Measurements from ENCODE around the gene DEFB108B.
"Not testable (repeated sequence)": the region's sequence is repeated elsewhere in the genome, so short reads cannot be mapped to it uniquely, and the experiment has no call there.

Gene DEFB108B, protein sequence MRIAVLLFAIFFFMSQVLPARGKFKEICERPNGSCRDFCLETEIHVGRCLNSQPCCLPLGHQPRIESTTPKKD

GRCh38 chr11:71832811-71833210 is at the start of gene DEFB108B:
TSS of gene DEFB108B (plus strand) at chr11:71833200. CDS start at chr11:71833200, 0 bp downstream.
- not testable (repeated sequence) for DNase-seq

- DNase-seq: peak in 4 of 56 donors; percentile 44 to 98 (median 82)
These were observed 46.7 kb upstream of the DEFB108B start for GRCh38 chr11:71786114-71786847.

DNA sequence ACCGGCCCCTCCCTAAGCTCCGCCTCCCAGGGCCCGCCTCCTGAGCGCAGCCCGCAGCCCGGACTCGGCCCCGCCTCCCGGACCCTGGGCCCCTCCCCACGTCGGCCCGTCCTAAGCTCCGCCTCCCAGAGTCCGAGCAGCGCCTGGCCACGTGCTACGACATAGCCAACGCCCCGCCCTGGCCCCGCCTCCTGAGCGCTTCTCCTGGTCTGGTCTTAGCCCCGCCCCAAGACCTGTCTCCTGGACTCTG is 46.2 kb upstream of the DEFB108B start:
- peak in 50 of 56 donors; percentile 65 to 99 (median 97) for DNase-seq

DNA sequence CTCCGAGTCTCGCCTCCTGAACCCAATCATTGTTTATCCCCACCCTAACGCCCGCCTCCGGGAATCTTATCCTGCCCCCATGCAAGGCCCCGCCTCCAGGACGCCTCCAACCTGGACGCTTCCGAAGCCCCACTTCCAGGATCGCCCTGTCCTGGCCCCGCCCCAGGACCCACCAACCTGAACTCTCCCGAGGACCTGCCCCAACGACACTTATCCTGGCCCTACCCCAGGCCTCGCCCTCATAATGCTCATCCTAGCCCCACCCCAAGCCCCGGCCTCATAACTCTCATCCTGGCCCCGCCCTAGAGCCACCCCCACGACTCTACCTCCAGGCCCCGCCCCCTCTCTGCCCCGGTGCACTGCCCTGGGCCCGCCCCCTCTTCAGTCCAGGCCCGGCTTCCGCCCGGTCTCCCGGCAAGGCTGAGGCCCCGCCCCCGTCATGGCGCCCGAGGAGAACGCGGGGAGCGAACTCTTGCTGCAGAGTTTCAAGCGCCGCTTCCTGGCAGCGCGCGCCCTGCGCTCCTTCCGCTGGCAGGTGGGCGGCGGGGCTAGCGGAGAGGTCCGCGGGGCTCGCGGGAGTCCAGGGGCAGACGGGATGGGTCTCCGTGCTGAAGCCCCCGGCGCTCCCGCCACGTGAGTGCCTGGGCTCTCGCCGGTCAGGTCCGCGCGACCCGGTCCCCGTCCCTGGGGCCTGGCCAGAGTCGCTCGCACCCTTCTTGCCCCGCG is 45.7 kb upstream of the DEFB108B start:
- peak in 53 of 56 donors; percentile 75 to 99 (median 91) for DNase-seq

DNA sequence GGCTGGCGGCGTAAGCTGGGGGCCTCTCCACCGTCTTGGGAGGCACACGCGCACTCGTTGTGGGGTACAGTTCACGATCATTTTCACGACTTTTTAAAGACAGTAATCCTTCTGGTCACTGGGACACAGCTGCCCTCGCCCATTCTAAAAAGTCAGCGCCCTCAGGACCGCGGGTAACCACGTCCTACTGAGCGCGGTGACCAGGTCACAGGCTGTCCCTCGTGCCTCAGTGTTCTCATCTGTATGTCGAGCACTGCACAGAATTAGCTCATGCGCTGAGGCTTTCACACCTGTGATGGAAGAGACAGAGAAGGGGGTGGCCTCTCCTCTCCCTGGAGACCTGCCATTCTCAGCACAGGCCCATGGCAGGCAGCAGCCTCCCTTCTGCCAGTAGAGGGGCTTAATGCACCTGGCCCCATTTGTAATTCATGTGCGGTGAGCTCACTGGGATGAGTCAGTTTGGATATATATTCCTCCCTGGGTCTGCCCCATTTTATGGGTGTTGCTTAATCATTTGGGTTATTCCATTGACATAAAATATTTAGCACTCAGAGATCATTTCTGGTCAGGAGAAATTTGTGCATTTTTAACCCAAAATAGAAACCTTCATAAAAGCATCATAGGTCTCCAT is 45.1 kb upstream of the DEFB108B start:
- DNase-seq: peak in 2 of 56 donors; percentile 20 to 24

GRCh38 chr11:71789444-71790196 is 43.4 kb upstream of the DEFB108B start:
- not testable (repeated sequence) for DNase-seq

DNA sequence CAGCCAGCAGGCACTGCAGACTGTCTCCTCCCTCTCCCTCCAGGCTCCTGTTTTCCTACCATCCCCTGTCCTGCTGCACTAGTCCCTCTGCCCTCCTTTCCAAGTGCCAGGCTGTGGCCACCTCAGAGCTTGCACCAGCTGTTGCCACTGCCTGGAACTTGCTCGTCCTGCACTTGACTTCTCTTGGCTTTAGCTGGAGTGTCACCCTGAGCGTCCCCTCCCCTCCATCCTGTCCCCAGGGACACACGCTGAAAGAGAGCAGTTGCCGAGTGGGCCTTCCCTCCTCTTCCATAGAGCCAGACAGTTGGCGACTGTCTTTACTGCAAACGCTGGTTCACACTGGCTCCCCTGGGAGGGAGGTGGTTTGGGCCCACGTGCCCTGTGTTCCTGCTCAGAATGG is 41.9 kb upstream of the DEFB108B start:
- DNase-seq: not testable (repeated sequence)

DNA sequence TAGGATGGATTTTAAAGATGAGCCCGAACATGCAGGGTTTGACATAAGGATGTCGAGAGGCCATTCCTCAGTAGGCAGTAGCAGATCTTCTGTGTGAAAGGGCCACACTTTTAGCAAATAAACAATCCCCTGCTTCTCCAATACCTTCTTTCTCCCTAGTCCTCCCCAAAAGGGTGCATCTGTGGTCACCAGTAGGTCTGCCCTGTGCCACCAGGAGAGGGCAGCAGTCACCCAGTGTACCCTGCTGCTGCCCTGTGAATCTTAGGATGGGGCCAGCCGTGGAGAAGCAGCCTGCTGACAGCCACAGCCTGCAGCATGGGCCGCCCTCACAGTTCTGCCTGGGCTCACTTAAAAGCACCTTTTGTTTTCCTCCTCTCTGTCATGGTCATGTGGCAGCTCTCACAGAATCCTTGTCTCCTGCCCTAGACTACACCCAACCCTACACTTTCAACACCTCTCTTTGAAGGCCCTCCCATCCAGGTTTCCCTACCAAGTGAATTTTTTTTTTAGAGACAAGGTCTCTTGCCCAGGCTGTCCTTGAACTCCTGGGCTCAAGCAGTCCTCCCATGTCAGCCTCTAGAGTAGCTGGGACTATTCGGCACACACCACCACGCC is 40.3 kb upstream of the DEFB108B start:
- peak in 28 of 56 donors; percentile 2 to 64 (median 22) for DNase-seq

- not testable (repeated sequence) for DNase-seq
These were observed 38.5 kb upstream of the DEFB108B start for GRCh38 chr11:71794386-71795040.

GRCh38 chr11:71795236-71795635 is 37.8 kb upstream of the DEFB108B start:
- DNase-seq: not testable (repeated sequence)

DNA sequence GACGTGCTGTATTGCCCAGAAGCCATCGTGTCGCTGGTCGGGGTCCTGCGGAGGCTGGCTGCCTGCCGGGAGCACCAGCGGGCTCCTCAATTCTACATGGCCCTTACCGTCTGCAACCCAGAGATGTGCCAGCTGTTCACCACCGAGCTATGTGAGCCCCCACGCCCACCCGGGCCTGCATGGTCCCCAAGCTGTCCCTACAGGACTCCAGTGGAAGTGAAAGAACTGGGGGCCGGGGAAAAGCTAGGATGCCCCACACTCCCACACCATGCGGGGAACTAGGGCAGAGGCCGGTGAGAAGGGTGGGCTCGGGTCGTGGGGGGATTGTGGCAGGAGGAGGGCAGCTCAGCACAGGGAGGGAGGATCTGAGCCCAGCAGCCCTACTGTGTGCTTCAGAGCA is 37.0 kb upstream of the DEFB108B start:
- DNase-seq: not testable (repeated sequence)

DNA sequence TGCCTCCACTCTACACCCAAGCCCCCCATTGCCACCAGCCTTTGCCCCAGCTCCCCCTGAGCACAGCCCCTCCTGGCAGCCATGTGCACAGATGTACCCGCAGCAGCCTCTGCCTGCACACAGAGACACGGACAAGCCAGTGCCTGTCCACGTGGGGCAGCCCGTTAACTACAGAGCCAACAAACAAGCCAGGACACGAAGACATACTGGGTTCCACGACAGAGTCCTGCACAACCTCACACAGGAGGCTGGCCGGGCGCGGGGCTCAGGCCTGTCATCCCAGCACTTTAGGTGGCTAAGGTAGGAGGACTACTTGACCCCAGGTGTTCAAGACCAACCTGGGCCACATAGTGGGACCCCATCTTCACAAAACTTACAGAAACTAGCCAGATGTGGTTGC is 36.2 kb upstream of the DEFB108B start:
- not testable (repeated sequence) for DNase-seq

DNA sequence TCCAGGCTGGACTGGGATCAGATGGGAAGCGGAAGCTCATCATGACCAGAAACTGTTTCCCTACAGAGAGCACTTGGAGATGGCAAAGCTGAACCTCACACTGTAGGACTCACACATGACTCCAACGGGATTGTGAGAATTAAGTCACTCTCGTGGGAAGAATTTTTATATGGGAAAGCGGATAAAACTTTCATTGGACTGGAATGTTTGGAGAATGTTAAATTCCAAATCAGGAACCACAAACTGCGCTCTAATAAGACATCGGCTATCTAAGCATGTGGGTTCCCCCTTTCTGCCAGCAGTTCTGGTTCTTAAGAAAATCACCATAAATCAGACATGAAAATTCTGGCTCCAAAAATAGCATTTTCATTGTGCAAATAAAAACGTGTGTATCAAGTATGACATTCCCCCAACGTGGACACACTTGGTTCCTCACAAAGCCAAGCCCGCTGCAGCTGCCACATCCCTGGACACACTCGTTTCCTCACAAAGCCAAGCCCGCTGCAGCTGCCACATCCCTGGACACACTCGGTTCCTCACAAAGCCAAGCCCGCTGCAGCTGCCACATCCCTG is 33.4 kb upstream of the DEFB108B start:
- DNase-seq: not testable (repeated sequence)

- DNase-seq: peak in 47 of 56 donors; percentile 9 to 87 (median 48)
These were observed 32.6 kb upstream of the DEFB108B start for GRCh38 chr11:71800335-71800953.

GRCh38 chr11:71801026-71801425 is 32.0 kb upstream of the DEFB108B start:
- not testable (repeated sequence) for DNase-seq

- DNase-seq: not testable (repeated sequence)
These were observed 30.1 kb upstream of the DEFB108B start for GRCh38 chr11:71802874-71803273.

DNA sequence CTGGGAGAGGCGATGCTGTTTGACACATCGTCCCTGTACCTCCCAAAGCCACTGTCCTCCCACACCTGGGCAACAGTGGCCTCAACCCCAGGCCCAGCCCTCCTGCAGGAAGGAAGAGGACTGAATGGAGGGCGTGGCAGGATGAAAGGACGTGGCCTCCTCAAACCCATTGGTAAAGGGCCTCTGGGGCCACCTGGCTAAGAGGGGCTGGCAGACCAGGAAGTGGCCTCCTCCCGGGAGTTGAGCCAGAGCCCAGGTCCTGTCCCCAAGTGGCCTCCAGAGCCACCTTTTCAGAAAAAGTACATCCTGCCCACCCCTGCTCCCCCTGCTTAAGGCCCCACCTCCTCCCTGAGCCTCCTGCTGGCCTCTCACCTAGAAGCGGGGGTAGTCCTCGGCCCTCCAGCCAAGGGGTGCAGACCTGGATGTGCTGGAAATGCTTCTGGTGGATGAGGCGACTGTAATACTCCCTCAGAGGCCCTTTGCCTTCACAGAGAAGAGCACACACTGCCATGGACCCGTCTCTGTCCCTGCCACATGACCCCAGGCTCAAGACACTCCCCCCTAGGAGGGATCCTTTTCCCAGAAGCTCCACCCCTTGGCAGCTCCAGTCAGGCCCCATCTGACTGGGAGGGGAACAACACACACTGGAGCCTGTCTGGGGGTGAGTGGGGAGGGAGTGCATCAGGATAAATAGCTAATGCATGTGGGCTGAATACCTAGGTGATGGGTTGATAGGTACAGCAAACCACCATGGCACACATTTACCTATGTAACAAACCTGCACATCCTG is 28.6 kb upstream of the DEFB108B start:
- not testable (repeated sequence) for DNase-seq

DNA sequence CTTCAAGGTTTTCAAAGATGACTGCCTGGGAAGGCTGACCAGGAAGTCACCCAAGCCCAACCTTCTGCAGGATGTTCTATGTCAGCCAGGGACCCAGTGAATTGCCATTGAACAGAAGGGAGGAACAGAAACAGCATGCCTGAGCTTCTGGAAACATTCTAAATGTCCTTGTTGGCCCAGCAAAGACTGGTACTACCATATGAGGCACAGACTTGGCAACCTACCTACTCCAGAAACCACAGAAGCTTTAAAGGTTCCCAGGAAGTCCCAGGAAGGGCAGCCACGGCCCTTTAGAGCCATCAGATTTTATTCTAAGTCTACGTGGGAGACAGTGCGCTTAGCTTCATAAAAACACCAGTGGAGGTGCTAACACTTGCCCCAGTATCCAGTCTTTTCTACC is 20.5 kb upstream of the DEFB108B start:
- DNase-seq: not testable (repeated sequence)
